Adipocyte (in vitro differentiated cells): ENCODE measurements around the gene STX4.

Experiments
- DNase-seq: peaks from one replicate; pipeline ENCODE4 v3.0.0-alpha.2; 2015; ENCODE audit warnings: low read depth
- H3K27me3 ChIP-seq: replicated peaks from 2 replicates; pipeline ENCODE4 v1.7.0; 2013; ENCODE audit warnings: mild to moderate bottlenecking, low read length, moderate library complexity; ENCODE audit not compliant: control insufficient read depth, insufficient read depth
- H3K36me3 ChIP-seq: 2 replicates; pipeline ENCODE4 v1.7.0; 2013; ENCODE audit warnings: low read length, mild to moderate bottlenecking, moderate library complexity; ENCODE audit not compliant: control insufficient read depth, insufficient read depth, severe bottlenecking
- H3K4me1 ChIP-seq: 2 replicates; pipeline ENCODE4 v1.7.0; 2013; ENCODE audit warnings: mild to moderate bottlenecking, low read length, moderate library complexity; ENCODE audit not compliant: control insufficient read depth, insufficient read depth
- H3K4me3 ChIP-seq: 2 replicates; pipeline ENCODE4 v1.7.0; 2013; ENCODE audit warnings: mild to moderate bottlenecking, low read length, moderate library complexity
- H3K9ac ChIP-seq: 2 replicates; pipeline ENCODE4 v1.7.0; 2013; ENCODE audit warnings: mild to moderate bottlenecking, low read length, moderate library complexity
- H3K9me3 ChIP-seq: 2 replicates; pipeline ENCODE4 v1.7.0; 2013; ENCODE audit warnings: mild to moderate bottlenecking, low read length, moderate library complexity; ENCODE audit not compliant: control insufficient read depth

STX4 gene

GRCh38 chr16:30992276-30992780, 41.0 kb upstream of the STX4 start:
- H3K36me3 ChIP-seq: no peaks in the 10 kb centered on the region
- no peak for DNase-seq
- no peaks in the 10 kb centered on the region for H3K9me3 ChIP-seq
- H3K4me1 ChIP-seq: peaks cover 3% of the 10 kb centered on the region
- no peaks in the 10 kb centered on the region for H3K27me3 ChIP-seq
- H3K4me3 ChIP-seq: no peak overlapping the region
- H3K9ac ChIP-seq: no peak overlapping the region

- no peak for DNase-seq
- Histone ChIP-seq H3K9me3 (no peaks in the 10 kb centered on the region), H3K27me3 (no peaks in the 10 kb centered on the region), H3K4me1 (peaks cover 11% of the 10 kb centered on the region), H3K4me3 (no peak overlapping the region), H3K36me3 (no peaks in the 10 kb centered on the region), H3K9ac (no peak overlapping the region)
Measured at GRCh38 chr16:30992931-30993816, 40.2 kb upstream of the STX4 start.

DNA sequence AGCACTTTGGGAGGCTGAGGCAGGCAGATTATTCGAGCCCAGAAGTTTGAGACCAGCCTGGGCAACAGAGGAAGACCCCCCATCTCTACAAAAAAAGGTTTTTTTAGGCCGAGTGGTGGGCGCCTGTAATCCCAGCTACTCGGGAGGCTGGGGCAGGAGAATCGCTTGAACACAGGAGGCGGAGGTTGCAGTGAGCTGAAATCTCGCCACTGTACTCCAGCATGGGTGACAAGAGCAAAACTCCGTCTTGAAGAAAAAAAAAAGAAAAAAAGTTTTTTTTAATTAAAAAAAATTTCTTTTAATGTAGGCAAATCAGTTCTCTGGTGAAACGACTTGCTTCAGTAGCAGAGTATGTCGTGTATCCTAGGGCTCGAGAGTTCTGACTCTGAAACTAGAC, 37.4 kb upstream of the STX4 start:
- H3K4me3 ChIP-seq: peak overlapping the region; percentile 79
- H3K4me1 ChIP-seq: peaks cover 32% of the 10 kb centered on the region
- no peaks in the 10 kb centered on the region for H3K36me3 ChIP-seq
- H3K27me3 ChIP-seq: no peaks in the 10 kb centered on the region
- H3K9ac ChIP-seq: peak overlapping the region; percentile 74
- no peak for DNase-seq
- no peaks in the 10 kb centered on the region for H3K9me3 ChIP-seq

GRCh38 chr16:30996324-30996984, 36.9 kb upstream of the STX4 start:
- peak overlapping the region; percentile 74 for H3K9ac ChIP-seq

GRCh38 chr16:30996985-30997724, 36.2 kb upstream of the STX4 start:
- H3K9ac ChIP-seq: peak overlapping the region; percentile 81
- H3K9me3 ChIP-seq: no peaks in the 10 kb centered on the region
- no peaks in the 10 kb centered on the region for H3K27me3 ChIP-seq
- DNase-seq: peak; percentile 87
- peak overlapping the region; percentile 79 for H3K4me3 ChIP-seq
- H3K4me1 ChIP-seq: peaks cover 33% of the 10 kb centered on the region
- H3K36me3 ChIP-seq: no peaks in the 10 kb centered on the region

More at GRCh38 chr16:30996324-30996984, 36.9 kb upstream of the STX4 start:
- no peaks in the 10 kb centered on the region for H3K36me3 ChIP-seq
- H3K4me3 ChIP-seq: peak overlapping the region; percentile 79
- peaks cover 32% of the 10 kb centered on the region for H3K4me1 ChIP-seq
- no peaks in the 10 kb centered on the region for H3K9me3 ChIP-seq
- no peaks in the 10 kb centered on the region for H3K27me3 ChIP-seq
- DNase-seq: no peak

GRCh38 chr16:30997725-30998711, 35.3 kb upstream of the STX4 start:
- Histone ChIP-seq H3K27me3 (no peaks in the 10 kb centered on the region), H3K9me3 (no peaks in the 10 kb centered on the region), H3K9ac (peak overlapping the region; percentile 81), H3K4me3 (peak overlapping the region; percentile 73), H3K4me1 (peaks cover 36% of the 10 kb centered on the region), H3K36me3 (no peaks in the 10 kb centered on the region)
- peak; percentile 87 for DNase-seq

DNA sequence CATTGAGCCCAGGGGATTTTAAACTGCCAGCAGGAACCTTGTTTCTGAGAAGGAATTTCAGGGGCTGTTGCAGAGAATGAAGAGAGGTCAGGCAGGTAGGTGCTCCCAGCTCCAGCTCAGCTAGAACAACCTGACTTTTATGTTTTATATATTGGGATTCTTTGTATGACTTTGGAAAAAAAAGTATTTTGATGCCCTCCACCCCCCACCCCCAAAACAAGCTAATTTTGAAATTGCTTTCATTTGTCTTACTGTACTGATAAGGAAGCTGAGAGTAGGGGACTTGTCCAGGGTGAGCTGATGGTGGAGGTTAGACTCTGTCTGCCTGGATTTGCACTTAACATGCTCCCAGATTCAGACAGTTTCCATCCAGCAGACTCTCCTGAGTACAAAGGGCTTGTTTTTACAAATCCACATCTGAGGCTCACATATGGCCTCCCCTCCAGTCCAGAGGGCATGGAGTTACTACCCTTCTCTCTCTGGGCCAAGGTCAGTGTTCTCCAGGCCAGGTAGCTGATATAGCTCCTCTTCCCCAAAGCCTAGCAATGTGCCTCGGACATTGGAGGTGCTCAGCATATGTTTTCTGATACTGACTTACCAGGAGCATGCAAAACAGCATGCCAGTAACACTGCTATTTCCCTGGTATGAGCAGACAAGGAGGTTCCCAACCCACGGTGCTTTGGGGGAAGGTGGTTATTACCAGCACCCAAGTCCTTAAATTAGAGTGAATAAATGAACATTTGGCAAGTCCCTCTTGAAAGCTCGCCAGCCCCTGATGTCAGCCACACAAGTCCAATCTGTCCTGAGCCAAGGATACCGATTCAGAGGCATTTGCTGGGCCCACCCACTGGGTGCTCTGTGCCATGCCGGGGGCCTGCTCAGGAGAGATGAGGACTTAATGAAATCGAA, 34.3 kb upstream of the STX4 start:
- Histone ChIP-seq H3K36me3 (no peaks in the 10 kb centered on the region), H3K9ac (peak overlapping the region; percentile 59), H3K4me3 (no peak overlapping the region), H3K4me1 (peaks cover 36% of the 10 kb centered on the region), H3K9me3 (no peaks in the 10 kb centered on the region), H3K27me3 (no peaks in the 10 kb centered on the region)
- DNase-seq: peak; percentile 18

DNA sequence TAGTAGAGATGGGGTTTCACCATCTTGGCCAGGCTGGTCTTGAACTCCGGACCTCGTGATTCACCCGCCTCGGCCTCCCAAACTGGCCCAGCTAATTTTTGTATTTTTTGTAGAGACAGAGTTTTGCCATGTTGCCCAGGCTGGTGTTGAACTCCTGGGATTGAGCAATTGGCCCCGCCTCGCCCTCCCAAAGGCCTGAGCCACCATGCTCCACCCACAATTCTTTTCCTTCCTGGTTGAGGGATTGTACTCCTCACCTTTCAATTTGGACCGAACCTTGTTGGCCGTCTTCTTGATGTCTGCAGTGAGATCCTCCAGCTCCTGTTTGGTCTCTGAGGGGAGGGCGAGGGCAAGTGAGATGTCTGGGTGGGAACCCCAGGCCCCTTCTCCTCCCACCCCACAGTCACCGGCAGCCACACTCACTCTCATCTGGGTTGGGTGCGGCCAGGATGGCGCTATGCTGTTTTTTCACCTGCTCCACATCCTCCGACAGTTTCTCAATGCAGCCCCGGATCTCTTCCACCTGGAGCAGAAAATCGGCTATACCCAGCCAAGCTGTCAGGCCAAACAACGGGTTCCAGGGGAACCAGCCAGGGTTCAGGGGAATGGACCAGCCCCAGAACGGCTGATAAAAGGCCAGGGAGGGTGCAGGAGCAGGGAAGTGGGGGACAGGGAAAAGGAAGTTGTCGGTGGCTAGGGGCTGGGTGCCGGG, 32.5 kb upstream of the STX4 start:
- Histone ChIP-seq H3K9me3 (no peaks in the 10 kb centered on the region), H3K9ac (no peak overlapping the region), H3K27me3 (no peaks in the 10 kb centered on the region), H3K4me3 (no peak overlapping the region), H3K36me3 (no peaks in the 10 kb centered on the region), H3K4me1 (peaks cover 36% of the 10 kb centered on the region)
- DNase-seq: no peak

GRCh38 chr16:31001507-31002249, 31.7 kb upstream of the STX4 start:
- no peak for DNase-seq

More at GRCh38 chr16:31001507-31002249, 31.7 kb upstream of the STX4 start:
- no peaks in the 10 kb centered on the region for H3K36me3 ChIP-seq
- peaks cover 34% of the 10 kb centered on the region for H3K4me1 ChIP-seq
- H3K27me3 ChIP-seq: no peaks in the 10 kb centered on the region
- no peaks in the 10 kb centered on the region for H3K9me3 ChIP-seq
- no peak overlapping the region for H3K9ac ChIP-seq
- H3K4me3 ChIP-seq: no peak overlapping the region
